Measurements from ENCODE around the gene IL19. TPM values are rescaled to one million over a fixed set of nuclear protein-coding genes. Genes with fewer than 3 reads are reported as not detected.

IL19 gene
- not detected in 2 replicates for total RNA-seq

GRCh38 chr1:206770531-206771337 lies at the start of gene IL19:
IL19 (plus strand) TSS chr1:206770773; CDS start chr1:206836663, 65,890 bp downstream.

GRCh38 chr1:206772243-206772937 lies 1.8 kb downstream of the IL19 start, which contains the start of gene IL10:
IL10 (minus strand) TSS chr1:206772494; CDS start chr1:206772435, 59 bp downstream.

GRCh38 chr1:206864939-206865671 lies 94.5 kb downstream of the IL19 start, which contains the start of gene IL20:
IL20 (plus strand) TSS chr1:206865623; CDS start chr1:206865853, 230 bp downstream.

Other genes starting within 250 kb of the IL19 start
- gene EIF2D, start 158.3 kb upstream of the IL19 start, total RNA-seq, result 42.8 and 49.0 TPM in 2 replicates
- 19.9 and 21.9 TPM in 2 replicates for gene DYRK3, start 135.2 kb upstream of the IL19 start, total RNA-seq
- gene MAPKAPK2, start 85.9 kb upstream of the IL19 start, total RNA-seq, result 33.8 and 36.9 TPM in 2 replicates
- gene IL10, start 1.7 kb downstream of the IL19 start, total RNA-seq, result 0.13 TPM in 1 of 2 replicates, not detected in the other
- gene IL20, start 94.8 kb downstream of the IL19 start, total RNA-seq, result not detected in 2 replicates
- gene IL24, start 126.7 kb downstream of the IL19 start, total RNA-seq, result not detected in 2 replicates
- 0.12 TPM in 1 of 2 replicates, not detected in the other for gene FCMR, start 151.2 kb downstream of the IL19 start, total RNA-seq
- gene PIGR, start 175.7 kb downstream of the IL19 start, total RNA-seq, result not detected in 2 replicates
- not detected in 2 replicates for gene FCAMR, start 199.7 kb downstream of the IL19 start, total RNA-seq